ENCODE measurements around the gene RALGAPA1.

DNA sequence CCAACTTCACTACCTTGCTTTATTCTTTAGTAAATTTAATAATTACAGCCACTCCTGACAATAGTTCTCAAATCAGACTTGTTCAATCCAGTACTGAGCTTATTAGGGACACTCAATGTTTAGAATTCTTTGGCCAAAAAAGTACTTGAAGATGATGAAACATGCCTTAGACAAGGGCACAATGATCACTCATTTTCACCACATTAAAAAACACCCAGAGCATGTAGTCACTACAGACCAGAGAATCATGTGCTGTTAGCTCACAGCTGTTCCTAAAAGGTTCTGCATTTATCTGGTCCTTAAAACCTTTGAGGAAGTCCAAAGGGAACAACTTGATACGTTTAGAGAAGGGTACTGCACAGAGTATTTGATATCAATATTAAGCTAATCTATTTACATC is 176.4 kb downstream of the RALGAPA1 start:
- no peak for TF ChIP-seq SP1 (CRISPR knock-in tag; conservative IDR thresholded peaks at IDR 0.05)
- TF ChIP-seq SMAD3 (CRISPR knock-in tag; IDR thresholded peaks at IDR 0.05; ENCODE audit: borderline replicate concordance): no peak

All from WTC11 (cell line).